Raji (cell line): ENCODE data around the gene CALM1.
A peak's percentile ranks its signal among the peaks of the same experiment; 100 is the strongest.

Source experiments
- POLR2A ChIP-seq: IDR thresholded peaks from 2 replicates; pipeline ENCODE4 v1.6.1; 2011; ENCODE audit warnings: low read depth, low read length, control low read depth; ENCODE audit not compliant: insufficient read depth

CALM1 gene

DNA sequence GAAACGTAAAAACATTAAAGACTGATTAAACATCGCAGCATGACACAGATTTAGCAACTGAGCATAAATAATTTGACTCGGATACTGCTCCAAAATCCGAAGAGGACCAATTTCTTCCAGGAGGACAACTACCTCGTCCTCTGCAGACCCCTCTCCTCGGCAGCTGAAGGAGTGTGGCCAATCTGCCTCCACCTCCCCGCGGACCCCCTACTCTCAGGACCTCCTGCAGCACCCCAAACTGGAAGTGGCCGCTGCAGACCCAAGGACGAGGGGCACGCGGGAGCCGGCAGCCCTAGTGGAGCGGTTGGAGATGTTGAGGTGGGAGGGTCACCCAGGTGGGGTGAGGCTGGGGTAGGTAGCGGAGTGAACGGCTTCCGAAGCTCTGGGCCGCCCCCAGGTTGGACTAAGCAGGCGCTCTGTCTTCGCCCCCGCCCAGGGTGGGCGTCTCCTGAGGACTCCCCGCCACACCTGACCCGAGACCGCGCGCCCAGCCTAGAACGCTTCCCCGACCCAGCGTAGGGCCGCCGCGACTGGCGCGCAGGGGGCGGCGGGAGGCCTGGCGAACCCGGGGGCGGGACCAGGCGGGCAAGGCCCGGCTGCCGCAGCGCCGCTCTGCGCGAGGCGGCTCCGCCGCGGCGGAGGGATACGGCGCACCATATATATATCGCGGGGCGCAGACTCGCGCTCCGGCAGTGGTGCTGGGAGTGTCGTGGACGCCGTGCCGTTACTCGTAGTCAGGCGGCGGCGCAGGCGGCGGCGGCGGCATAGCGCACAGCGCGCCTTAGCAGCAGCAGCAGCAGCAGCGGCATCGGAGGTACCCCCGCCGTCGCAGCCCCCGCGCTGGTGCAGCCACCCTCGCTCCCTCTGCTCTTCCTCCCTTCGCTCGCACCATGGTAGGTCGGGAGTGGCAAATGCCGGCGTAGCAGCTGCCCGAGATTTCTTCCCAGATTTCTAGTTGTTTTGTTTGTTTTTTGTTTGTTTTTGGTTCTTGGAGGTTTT is at the start of gene CALM1:
Gene CALM1, plus strand, starts transcription at position 689 of the 999 bp plus-strand sequence. Its CDS starts 202 bp downstream, at position 891.
- TF ChIP-seq POLR2A: peak; percentile 100

GRCh38 chr14:90348270-90348669 is 48.6 kb upstream of the CALM1 start:
- no peak for TF ChIP-seq POLR2A

- TF ChIP-seq POLR2A: no peak
These were observed 47.1 kb upstream of the CALM1 start for GRCh38 chr14:90349739-90350138.

DNA sequence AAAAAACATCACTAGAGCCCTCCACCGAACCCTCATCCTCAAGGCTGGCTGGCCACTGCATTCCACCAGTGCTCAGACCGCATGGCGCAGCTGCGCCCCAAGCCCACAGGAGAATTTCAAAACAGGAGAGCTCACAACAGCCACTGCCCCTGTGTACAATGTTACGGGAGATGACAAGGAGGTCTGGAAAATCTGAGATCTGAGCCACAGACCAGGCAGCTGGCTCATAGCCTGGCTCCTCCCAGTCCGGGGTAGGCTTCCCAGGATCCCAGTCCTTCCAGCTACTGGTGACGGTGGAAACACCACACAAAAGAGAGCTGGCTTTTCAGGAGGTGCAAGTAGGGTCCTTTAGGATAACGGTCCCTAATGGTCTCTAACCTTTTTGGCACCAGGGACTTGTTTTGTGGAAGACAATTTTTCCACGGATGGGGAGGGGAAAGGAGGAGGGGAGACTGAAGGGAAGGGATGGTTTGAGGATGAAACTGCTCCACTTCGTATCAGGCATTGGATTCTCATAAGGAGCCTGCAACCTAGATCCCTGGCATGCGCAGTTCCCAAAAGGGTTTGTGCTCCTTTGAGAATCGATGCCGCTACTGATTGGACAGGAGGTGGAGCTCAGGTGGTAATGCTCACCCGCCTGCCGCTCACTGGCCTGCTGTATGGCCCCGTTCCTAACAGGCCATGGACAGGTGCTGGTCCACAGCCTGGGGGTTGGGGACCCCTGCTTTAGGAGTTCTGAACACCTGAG is 42.1 kb upstream of the CALM1 start:
- TF ChIP-seq POLR2A: no peak

GRCh38 chr14:90355540-90356518 is 41.0 kb upstream of the CALM1 start:
- no peak for TF ChIP-seq POLR2A

DNA sequence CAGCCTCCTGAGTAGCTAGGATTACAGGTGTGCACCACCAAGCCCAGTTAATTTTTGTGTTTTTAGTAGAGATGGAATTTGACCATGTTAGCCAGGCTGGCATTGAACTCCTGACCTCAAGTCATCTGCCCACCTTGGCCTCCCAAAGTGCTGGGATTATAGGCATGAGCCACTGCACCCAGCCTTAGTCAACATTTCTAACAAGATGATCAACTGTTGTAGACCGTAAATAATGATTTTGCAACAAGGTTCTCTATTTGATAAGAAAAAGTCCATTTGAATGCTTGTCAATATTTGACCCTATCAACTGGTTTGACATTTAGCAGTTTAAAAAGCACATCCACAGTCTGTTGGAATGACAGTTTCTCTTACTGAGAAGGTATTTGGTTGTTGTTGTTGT is 39.9 kb upstream of the CALM1 start:
- TF ChIP-seq POLR2A: no peak

DNA sequence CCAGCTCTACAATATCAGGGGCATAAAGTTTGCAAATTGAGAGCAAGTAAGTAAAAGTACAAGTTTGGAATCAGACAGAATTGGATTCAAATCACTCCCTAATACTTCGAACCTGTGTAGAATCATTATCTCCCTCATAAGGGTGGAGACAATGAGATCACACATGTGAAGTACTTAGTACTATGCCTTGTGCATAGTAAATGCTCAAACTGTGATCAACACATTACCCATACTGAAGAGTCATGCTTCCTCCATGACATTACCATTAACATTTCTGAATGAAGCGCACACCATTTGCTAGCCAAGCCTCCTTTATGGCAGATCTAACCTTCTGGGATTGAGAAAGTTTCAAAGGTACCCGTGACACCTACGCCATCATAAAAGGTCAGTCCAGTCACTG is 38.5 kb upstream of the CALM1 start:
- no peak for TF ChIP-seq POLR2A

DNA sequence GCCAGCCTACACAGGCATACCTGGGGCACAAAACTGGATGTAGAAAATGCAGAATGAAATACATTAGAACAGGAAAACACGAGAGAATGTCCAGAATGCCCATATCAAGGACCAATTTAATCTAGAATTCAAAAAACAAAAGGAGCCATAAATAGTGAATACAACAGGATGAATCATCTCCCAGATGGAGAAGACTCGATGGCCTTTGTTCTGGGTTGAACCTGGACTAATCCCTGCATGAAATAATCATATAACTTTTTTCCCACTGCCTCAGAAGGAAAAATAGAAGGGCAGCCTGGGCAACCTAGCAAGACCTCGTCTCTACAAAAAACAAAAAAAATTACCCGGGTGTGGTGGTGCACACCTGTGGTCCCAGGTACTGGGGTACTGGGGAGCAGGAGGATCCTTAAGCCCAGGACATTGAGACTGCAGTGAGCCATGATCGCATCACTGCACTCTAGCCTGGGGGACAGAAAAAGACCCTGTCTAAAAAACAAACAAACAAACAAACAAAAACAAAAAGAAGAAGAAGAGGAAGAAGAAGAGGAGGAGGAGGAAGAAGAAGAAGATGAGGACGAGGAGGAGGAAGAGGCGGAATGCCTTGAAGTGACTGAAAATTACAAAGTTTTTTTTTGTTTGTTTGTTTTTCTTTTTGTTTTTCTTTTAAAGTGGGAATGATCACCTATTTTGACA is 34.8 kb upstream of the CALM1 start:
- no peak for TF ChIP-seq POLR2A

- no peak for TF ChIP-seq POLR2A
These were observed 34.3 kb upstream of the CALM1 start for GRCh38 chr14:90362558-90362896.

GRCh38 chr14:90368946-90369721 is 27.7 kb upstream of the CALM1 start:
- TF ChIP-seq POLR2A: no peak

- no peak for TF ChIP-seq POLR2A
These were observed 22.9 kb upstream of the CALM1 start for GRCh38 chr14:90373887-90374286.

DNA sequence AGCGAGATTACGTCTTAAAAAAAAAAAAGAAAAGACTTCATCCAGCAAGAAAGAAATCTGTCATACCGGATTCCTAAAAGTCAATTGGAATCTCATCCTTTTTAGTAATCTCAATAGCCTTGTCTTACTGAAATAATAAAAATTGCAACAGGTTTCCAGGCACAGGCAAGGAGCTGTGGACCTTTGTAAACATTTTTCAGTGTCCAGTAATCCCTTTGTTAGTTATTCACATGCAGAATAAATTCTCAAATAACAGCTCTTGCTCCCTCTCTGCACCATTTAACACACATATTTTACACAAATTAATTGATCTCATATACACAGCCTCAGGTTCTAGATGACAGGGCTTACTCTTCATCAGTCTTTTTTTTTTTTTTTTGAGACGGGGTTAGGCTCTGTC is 22.0 kb upstream of the CALM1 start:
- TF ChIP-seq POLR2A: no peak

GRCh38 chr14:90375934-90376333 is 20.9 kb upstream of the CALM1 start:
- no peak for TF ChIP-seq POLR2A
